ENCODE measurements around the gene AVPR2.
A peak's percentile ranks its signal among the peaks of the same experiment; 100 is the strongest.

AVPR2 gene

GRCh38 chrX:153917869-153918268 lies 13.4 kb downstream of the AVPR2 start:
- peaks cover 70 to 98% (median 85%) of the 10 kb centered on the region in 11 experiments for H4K20me1 ChIP-seq
- no peak overlapping the region for H3K4me3 ChIP-seq
- peaks cover 25 to 87% (median 74%) of the 10 kb centered on the region in 11 experiments for H3K36me3 ChIP-seq
- H3K9me3 ChIP-seq (replicated peaks in 1 of 11) = peaks cover 0 to 16% (median 0%) of the 10 kb centered on the region in 11 experiments; a peak in 1 of 22 replicates
- peaks cover 13 to 29% (median 20%) of the 10 kb centered on the region in 10 experiments; a peak in 19 of 20 replicates for H3K4me1 ChIP-seq
- no peak overlapping the region for H3K4me2 ChIP-seq
- H3K27ac ChIP-seq = no peak overlapping the region
- TF ChIP-seq Cebpa-rat (IDR thresholded peaks at IDR 0.05) = no peak
- no peak overlapping the region for H3K9ac ChIP-seq
- H3K27me3 ChIP-seq = peaks cover 96 to 100% (median 99%) of the 10 kb centered on the region in 11 experiments

- peaks cover 13 to 73% (median 61%) of the 10 kb centered on the region in 11 experiments for H3K36me3 ChIP-seq
- H3K27ac ChIP-seq = no peak overlapping the region
- H4K20me1 ChIP-seq = peaks cover 78 to 98% (median 90%) of the 10 kb centered on the region in 11 experiments
- 0 out of 22 replicates have a peak, but pooled peaks cover 0 to 6% (median 0%) of the 10 kb centered on the region in 11 experiments for H3K9me3 ChIP-seq (replicated peaks in 1 of 11)
- H3K4me3 ChIP-seq = no peak overlapping the region
- peaks cover 96 to 100% (median 99%) of the 10 kb centered on the region in 11 experiments for H3K27me3 ChIP-seq
- H3K4me2 ChIP-seq = no peak overlapping the region
- peaks cover 22 to 43% (median 33%) of the 10 kb centered on the region in 10 experiments for H3K4me1 ChIP-seq
- no peak overlapping the region for H3K9ac ChIP-seq
- TF ChIP-seq Cebpa-rat (IDR thresholded peaks at IDR 0.05) = no peak
Observed at GRCh38 chrX:153919281-153919680, 14.8 kb downstream of the AVPR2 start.

DNA sequence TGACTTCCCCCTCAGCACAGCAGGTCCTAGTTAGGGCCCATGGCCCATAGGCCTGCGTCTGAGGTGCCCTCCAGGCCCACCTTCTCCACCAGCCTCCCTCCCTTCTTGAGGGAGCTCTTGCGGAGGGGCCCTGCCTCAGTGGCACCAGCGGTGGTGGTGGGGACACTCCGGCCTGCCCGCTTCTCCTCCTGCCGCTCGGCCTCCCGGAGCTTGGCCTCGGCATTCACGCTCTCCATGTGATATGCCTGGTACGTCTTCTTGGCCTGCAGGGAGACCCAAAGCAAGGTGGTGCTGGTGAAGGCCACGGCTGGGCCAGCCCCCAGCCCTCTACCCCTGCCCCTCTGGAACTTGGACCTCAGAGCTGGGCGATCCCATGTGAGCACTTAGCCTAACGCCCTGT lies 16.1 kb downstream of the AVPR2 start:
- H4K20me1 ChIP-seq = peaks cover 81 to 100% (median 96%) of the 10 kb centered on the region in 11 experiments
- no peak overlapping the region; a peak in 2 of 22 replicates for H3K4me2 ChIP-seq
- peak overlapping the region in 3 of 11 experiments; percentile 30 to 47 (median 34); a peak in 2 of 22 replicates for H3K27ac ChIP-seq
- H3K36me3 ChIP-seq = peaks cover 13 to 64% (median 57%) of the 10 kb centered on the region in 11 experiments
- H3K4me1 ChIP-seq = peaks cover 22 to 56% (median 45%) of the 10 kb centered on the region in 10 experiments
- no peak overlapping the region for H3K4me3 ChIP-seq
- peaks cover 98 to 100% (median 100%) of the 10 kb centered on the region in 11 experiments for H3K27me3 ChIP-seq
- no peak for TF ChIP-seq Cebpa-rat (IDR thresholded peaks at IDR 0.05)
- H3K9ac ChIP-seq = peak overlapping the region in 2 of 11 experiments; percentile 10 to 15; a peak in 1 of 22 replicates
- peaks cover 0 to 5% (median 0%) of the 10 kb centered on the region in 11 experiments; a peak in 3 of 22 replicates for H3K9me3 ChIP-seq (replicated peaks in 1 of 11)

- Histone ChIP-seq H3K27ac (peak overlapping the region in 1 of 11 experiments; percentile 47; a peak in 1 of 22 replicates), H3K27me3 (peaks cover 97 to 100% (median 100%) of the 10 kb centered on the region in 11 experiments), H3K4me2 (peak overlapping the region in 7 of 11 experiments; percentile 87 to 97 (median 92); a peak in 11 of 22 replicates), H3K9ac (0 out of 22 replicates have a peak overlapping the region, but pooled peaks of 1 of the 11 experiments have one; percentile 15), H3K9me3 (replicated peaks in 1 of 11) (peaks cover 0 to 10% (median 0%) of the 10 kb centered on the region in 11 experiments; a peak in 3 of 22 replicates), H4K20me1 (peaks cover 76 to 100% (median 97%) of the 10 kb centered on the region in 11 experiments), H3K4me1 (peaks cover 24 to 61% (median 51%) of the 10 kb centered on the region in 10 experiments), H3K4me3 (no peak overlapping the region), H3K36me3 (peaks cover 13 to 58% (median 52%) of the 10 kb centered on the region in 11 experiments)
- TF ChIP-seq Cebpa-rat (IDR thresholded peaks at IDR 0.05) = no peak
Observed at GRCh38 chrX:153921070-153921469, 16.6 kb downstream of the AVPR2 start.

DNA sequence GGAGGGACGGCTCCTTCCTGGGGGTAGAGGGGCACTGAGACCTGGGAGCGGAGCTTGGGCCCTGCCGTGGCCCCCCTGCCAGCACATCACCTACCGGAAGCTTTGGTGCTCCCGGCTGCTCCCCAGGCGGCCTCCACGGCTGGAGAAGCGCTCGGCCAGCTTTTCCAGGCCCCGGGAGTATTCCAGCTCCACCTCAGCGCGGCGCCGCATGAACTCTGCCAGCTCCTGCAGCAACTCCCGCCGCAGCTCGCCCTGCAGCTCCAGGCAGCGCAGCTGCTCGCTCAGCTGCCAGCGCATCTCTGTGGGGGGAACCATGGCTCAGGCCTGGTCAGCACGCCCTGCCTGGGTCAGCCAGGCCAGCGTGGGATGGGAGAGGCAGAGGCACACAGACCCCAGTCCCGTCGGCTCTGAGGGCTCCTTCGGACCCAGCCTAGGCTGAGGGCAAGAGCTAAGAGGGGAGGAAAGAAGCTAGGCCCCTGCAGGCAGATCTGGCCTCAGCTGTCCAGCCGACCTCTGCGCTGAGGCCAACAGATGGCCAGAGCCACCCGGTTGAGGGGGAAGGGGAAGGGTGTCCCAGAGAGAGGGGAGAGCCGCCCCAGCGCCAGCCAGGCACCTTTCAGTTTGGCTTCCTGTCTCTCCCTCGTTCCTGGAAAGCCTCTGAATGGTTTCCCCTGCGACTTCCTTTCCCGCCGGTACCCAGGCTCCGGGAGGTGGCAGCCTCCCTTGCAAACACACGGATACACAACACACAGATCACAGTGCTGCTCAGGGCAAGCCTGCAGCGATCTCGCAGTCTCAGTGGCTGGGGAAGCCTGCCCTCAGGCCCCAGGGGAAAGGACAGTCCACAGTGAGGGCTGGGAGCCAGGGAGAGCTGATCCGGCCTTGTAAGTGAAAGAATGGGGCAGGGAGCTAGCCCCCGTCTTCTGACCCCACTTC lies 17.3 kb downstream of the AVPR2 start:
- peaks cover 13 to 51% (median 45%) of the 10 kb centered on the region in 11 experiments; a peak in 21 of 22 replicates for H3K36me3 ChIP-seq
- peaks cover 77 to 100% (median 98%) of the 10 kb centered on the region in 11 experiments for H4K20me1 ChIP-seq
- peaks cover 29 to 67% (median 57%) of the 10 kb centered on the region in 10 experiments for H3K4me1 ChIP-seq
- H3K27me3 ChIP-seq = peaks cover 91 to 99% (median 94%) of the 10 kb centered on the region in 11 experiments
- H3K9ac ChIP-seq = peak overlapping the region in 10 of 11 experiments; percentile 33 to 100 (median 48); a peak in 13 of 22 replicates
- no peak for TF ChIP-seq Cebpa-rat (IDR thresholded peaks at IDR 0.05)
- peak overlapping the region in 5 of 11 experiments; percentile 17 to 47 (median 35); a peak in 5 of 22 replicates for H3K27ac ChIP-seq
- H3K4me2 ChIP-seq = peak overlapping the region; percentile 87 to 99 (median 92)
- H3K4me3 ChIP-seq = peak overlapping the region in 7 of 10 experiments; percentile 25 to 78 (median 72); a peak in 11 of 20 replicates
- H3K9me3 ChIP-seq (replicated peaks in 1 of 11) = peaks cover 0 to 15% (median 0%) of the 10 kb centered on the region in 11 experiments; a peak in 3 of 22 replicates

DNA sequence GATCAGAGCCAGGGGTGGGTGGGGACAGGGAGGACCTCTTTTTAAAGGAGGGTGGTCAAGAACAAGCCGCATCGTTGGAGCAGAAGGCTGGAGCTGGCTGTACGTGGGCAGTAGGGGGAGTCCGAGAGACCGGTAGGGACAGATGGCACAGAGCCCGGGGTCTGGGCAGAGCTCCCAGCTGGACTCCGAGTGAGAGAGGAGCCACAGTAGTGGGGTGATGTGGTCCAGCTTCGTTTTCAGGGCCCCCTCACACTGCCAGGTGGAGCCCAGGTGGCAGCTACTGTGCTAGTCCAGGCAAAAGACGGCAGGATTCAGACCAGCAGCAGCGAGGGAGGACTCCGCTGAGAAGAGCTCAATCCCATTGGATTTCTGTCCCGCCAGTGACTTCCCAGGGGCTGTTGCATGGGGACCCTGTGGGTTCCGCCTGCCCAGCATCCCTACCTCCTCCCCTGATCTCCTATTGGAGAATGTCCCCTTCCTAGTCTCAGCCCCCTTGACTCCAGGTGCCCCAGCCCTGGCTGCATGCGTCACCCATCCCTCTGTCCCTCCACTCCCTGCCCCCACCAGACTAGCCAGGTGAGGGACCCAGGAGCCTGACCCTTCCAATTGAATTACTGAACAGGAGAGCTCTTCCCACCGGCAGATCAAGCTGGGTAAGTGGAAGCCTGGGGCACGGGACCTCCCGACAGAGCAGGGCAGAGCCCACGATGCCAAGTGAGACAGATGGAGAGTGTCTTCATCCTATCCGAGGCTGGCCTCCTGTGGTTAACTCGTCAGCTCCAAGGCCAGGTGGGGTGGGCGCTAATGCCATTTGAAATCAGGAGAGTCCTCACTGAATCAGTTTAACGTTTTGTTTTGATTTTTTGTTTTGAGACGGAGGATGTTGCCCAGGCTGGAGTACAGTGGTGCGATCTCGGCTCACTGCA lies 18.7 kb downstream of the AVPR2 start:
- H3K27ac ChIP-seq = peak overlapping the region in 9 of 11 experiments; percentile 96 to 100 (median 97); a peak in 15 of 22 replicates
- H4K20me1 ChIP-seq = peaks cover 84 to 99% (median 99%) of the 10 kb centered on the region in 11 experiments
- TF ChIP-seq Cebpa-rat (IDR thresholded peaks at IDR 0.05) = no peak
- H3K36me3 ChIP-seq = peaks cover 6 to 38% (median 34%) of the 10 kb centered on the region in 11 experiments; a peak in 20 of 22 replicates
- peaks cover 78 to 94% (median 80%) of the 10 kb centered on the region in 11 experiments for H3K27me3 ChIP-seq
- peaks cover 38 to 78% (median 68%) of the 10 kb centered on the region in 10 experiments for H3K4me1 ChIP-seq
- H3K4me3 ChIP-seq = peak overlapping the region in 9 of 10 experiments; percentile 32 to 78 (median 68); a peak in 15 of 20 replicates
- peaks cover 0 to 23% (median 0%) of the 10 kb centered on the region in 11 experiments; a peak in 3 of 22 replicates for H3K9me3 ChIP-seq (replicated peaks in 1 of 11)
- peak overlapping the region; percentile 87 to 99 (median 92) for H3K4me2 ChIP-seq
- peak overlapping the region; percentile 50 to 100 (median 92); a peak in 19 of 22 replicates for H3K9ac ChIP-seq

GRCh38 chrX:153924149-153924861 lies 19.8 kb downstream of the AVPR2 start:
- H4K20me1 ChIP-seq = peaks cover 81 to 97% (median 95%) of the 10 kb centered on the region in 11 experiments
- peaks cover 67 to 84% (median 69%) of the 10 kb centered on the region in 11 experiments for H3K27me3 ChIP-seq
- H3K4me1 ChIP-seq = peaks cover 46 to 87% (median 77%) of the 10 kb centered on the region in 10 experiments
- H3K9me3 ChIP-seq (replicated peaks in 1 of 11) = peaks cover 0 to 23% (median 0%) of the 10 kb centered on the region in 11 experiments; a peak in 3 of 22 replicates
- H3K36me3 ChIP-seq = peaks cover under 1 to 27% (median 22%) of the 10 kb centered on the region in 11 experiments; a peak in 21 of 22 replicates
- H3K27ac ChIP-seq = peak overlapping the region; percentile 29 to 100 (median 96); a peak in 21 of 22 replicates
- H3K4me2 ChIP-seq = peak overlapping the region; percentile 87 to 99 (median 92)
- peak overlapping the region; percentile 82 to 100 (median 94) for H3K9ac ChIP-seq
- H3K4me3 ChIP-seq = peak overlapping the region; percentile 52 to 78 (median 67)
- peak in 1 of 11 experiments; percentile 67; a peak in 2 of 22 replicates for TF ChIP-seq Cebpa-rat (IDR thresholded peaks at IDR 0.05)

All from BLaER1 treated with 17β-estradiol and CSF1 and Interleukin-3, amounts not matched to agents 10 nM and 100 nM (cell line).